HepG2 (cell line): ENCODE measurements around the gene PTPA. TPM values are rescaled to one million over a fixed set of nuclear protein-coding genes. Genes with fewer than 3 reads are reported as not detected.

Source experiments
- BHLHE40 ChIP-seq: IDR thresholded peaks from 2 replicates; pipeline ENCODE4 v1.6.1; 2011; ENCODE audit warnings: low read length, improper control_type of control experiment
- BRCA1 ChIP-seq: sonication (generic); formaldehyde crosslinking; IDR thresholded peaks from 2 replicates; pipeline ENCODE4 v1.4.0; 2020; ENCODE audit warnings: missing genetic modification reagents
- ELF3 ChIP-seq: IDR thresholded peaks from 2 replicates; pipeline ENCODE4 v1.6.1; 2016; ENCODE audit warnings: missing genetic modification reagents, missing compliant biosample characterization
- FIP1L1 ChIP-seq: fragments of 200-400 bp; formaldehyde crosslinking; IDR thresholded peaks from 2 replicates; pipeline ENCODE4 v1.6.1; 2018; ENCODE audit warnings: low read depth, mild to moderate bottlenecking, low read length, moderate library complexity, borderline replicate concordance; ENCODE audit not compliant: insufficient read depth
- HMG20B ChIP-seq: conservative IDR thresholded peaks from 2 replicates; pipeline ENCODE4 v1.6.1; 2016; ENCODE audit warnings: missing genetic modification reagents, missing compliant biosample characterization
- HNF4G ChIP-seq, 2 experiments: sonication (generic) in 1 of 2; formaldehyde crosslinking in 1 of 2; IDR thresholded peaks; 2 replicates each; pipeline versions ENCODE4 v1.4.0 to v1.6.1; 2011 to 2020; ENCODE audit warnings: borderline replicate concordance in 2 of 2, low read depth in 2 of 2, mild to moderate bottlenecking in 2 of 2, low read length in 1 of 2, missing genetic modification reagents in 1 of 2, moderate library complexity in 1 of 2
- LCORL ChIP-seq, 2 experiments: fragments of 450-650 bp in 1 of 2; sonication (generic) in 1 of 2; formaldehyde crosslinking in 1 of 2; IDR thresholded peaks; 2 replicates each; pipeline versions ENCODE4 v1.5.0 to v1.6.1; 2017 to 2020; ENCODE audit warnings: antibody characterized with exemption in 1 of 2, missing genetic modification reagents in 1 of 2
- MAZ ChIP-seq, 2 experiments: sonication (generic) in 1 of 2; formaldehyde crosslinking in 1 of 2; IDR thresholded peaks; 2 replicates each; pipeline versions ENCODE4 v1.5.0 to v1.6.1; 2012 to 2020; ENCODE audit warnings: low read depth in 2 of 2, mild to moderate bottlenecking in 2 of 2, borderline replicate concordance in 1 of 2, improper control_type of control experiment in 1 of 2, low read length in 1 of 2, missing genetic modification reagents in 1 of 2, moderate library complexity in 1 of 2
- MED8 ChIP-seq: sonication (generic); formaldehyde crosslinking; IDR thresholded peaks from 2 replicates; pipeline ENCODE4 v1.8.1; 2023; ENCODE audit warnings: mild to moderate bottlenecking, missing genetic modification reagents; ENCODE audit not compliant: insufficient replicate concordance
- MTF2 ChIP-seq: sonication (generic); formaldehyde crosslinking; IDR thresholded peaks from 2 replicates; pipeline ENCODE4 v1.5.0; 2020; ENCODE audit warnings: missing genetic modification reagents, borderline replicate concordance
- MXI1 ChIP-seq: IDR thresholded peaks from 3 replicates; pipeline ENCODE4 v1.6.1; 2012; ENCODE audit warnings: low read depth, low read length, inconsistent platforms, borderline replicate concordance
- NCOA2 ChIP-seq: sonication (generic); formaldehyde crosslinking; IDR thresholded peaks from 2 replicates; pipeline ENCODE4 v1.8.0; 2022; ENCODE audit warnings: inconsistent platforms
- RBFOX2 ChIP-seq: fragments of 200-400 bp; formaldehyde crosslinking; IDR thresholded peaks from 2 replicates; pipeline ENCODE4 v1.6.1; 2017; ENCODE audit warnings: low read depth, mild to moderate bottlenecking, low read length
- SETDB1 ChIP-seq: sonication (generic); formaldehyde crosslinking; IDR thresholded peaks from 2 replicates; pipeline ENCODE4 v1.5.1; 2020; ENCODE audit warnings: missing genetic modification reagents, mild to moderate bottlenecking, borderline replicate concordance
- SIN3A ChIP-seq: IDR thresholded peaks from 2 replicates; pipeline ENCODE4 v1.6.1; 2011; ENCODE audit warnings: low read depth, mild to moderate bottlenecking, control low read depth, low read length, borderline replicate concordance
- TAF1 ChIP-seq: sonication (generic); formaldehyde crosslinking; IDR thresholded peaks from 2 replicates; pipeline ENCODE4 v1.4.0; 2020; ENCODE audit warnings: missing genetic modification reagents
- TEAD3 ChIP-seq: optimal IDR thresholded peaks from 2 replicates; pipeline ENCODE3; 2016; ENCODE audit warnings: borderline replicate concordance
- polyA plus RNA-seq, 8 experiments: library from polyadenylated mRNA; depleted of rRNA in 3 of 8; stranded (reverse) in 7 of 8; unstranded in 1 of 8; fragments of >200 nt; fragmentation: Illumina TruSeq in 4 of 8; extraction: Trizol in 4 of 8; gene quantifications; 2 replicates each; pipeline versions ENCODE4 v1.2.1 to v1.2.3, GENCODE V29; 2011 to 2016; ENCODE audit warnings: low read depth in 4 of 8, missing spikeins in 1 of 8, mixed read lengths in 1 of 8; ENCODE audit not compliant: insufficient read depth in 1 of 8
- total RNA-seq, 5 experiments: library from RNA; depleted of rRNA; stranded (reverse); fragments of >200 nt; fragmentation: Illumina TruSeq; extraction: Trizol; gene quantifications; 2 replicates each; pipeline ENCODE4 v1.2.3, GENCODE V29; 2016; ENCODE audit warnings: low read depth in 1 of 5
- TF ChIP-seq, protein P1 (sequence below): sonication (generic); formaldehyde crosslinking; IDR thresholded peaks from 2 replicates; pipeline ENCODE4 v1.4.0; 2020; ENCODE audit warnings: missing genetic modification reagents, borderline replicate concordance
- TF ChIP-seq, protein P2 (sequence below): sonication (generic); formaldehyde crosslinking; IDR thresholded peaks from 2 replicates; pipeline ENCODE4 v1.4.0; 2020; ENCODE audit warnings: missing genetic modification reagents

The PTPA gene
- total and polyA plus RNA-seq, 2 of the 13 experiments (the other 11 are each of a cell fraction or from before 2014, with no cell fraction given): 79.3 to 105 TPM

DNA sequence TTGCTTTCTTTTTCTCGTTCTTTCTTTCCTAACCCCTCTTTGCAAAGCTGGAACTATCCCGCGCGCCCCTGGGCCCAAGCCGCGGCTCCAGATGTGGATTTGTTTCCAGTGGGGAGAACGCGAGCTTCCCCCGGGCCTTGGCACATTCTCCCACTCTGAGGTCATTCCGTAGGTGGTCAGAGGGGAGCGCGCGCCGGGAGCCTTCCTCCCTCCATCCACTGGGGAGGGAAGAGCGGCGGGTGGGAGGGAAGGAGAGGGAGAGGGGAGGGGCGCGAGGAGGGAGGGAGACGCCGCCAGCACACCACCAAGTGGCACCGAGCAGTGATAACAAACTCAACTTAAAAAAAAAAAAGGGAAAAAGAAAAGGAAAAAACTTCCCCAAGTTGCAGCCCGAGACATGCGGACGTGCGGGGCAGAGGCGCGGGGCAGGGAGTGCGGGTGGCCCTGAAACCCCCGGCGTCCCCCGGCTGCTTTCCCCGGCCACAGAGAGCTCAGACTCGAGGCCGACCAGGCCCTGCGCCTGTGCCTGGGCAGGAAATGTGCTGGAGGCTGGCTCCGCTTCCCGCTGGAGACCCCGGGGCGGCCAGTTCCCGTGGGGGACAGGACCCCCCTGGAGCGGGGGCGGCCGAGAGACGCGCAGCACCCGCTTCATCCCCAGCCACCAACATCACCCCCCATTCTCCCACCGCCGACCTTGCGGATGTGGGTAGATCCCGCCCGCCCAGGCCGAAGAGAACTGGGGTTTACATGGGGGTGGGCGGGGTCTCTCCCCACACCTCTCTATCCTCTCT lies 63.7 kb downstream of the PTPA start (continued):
- TF ChIP-seq, protein P1, sequence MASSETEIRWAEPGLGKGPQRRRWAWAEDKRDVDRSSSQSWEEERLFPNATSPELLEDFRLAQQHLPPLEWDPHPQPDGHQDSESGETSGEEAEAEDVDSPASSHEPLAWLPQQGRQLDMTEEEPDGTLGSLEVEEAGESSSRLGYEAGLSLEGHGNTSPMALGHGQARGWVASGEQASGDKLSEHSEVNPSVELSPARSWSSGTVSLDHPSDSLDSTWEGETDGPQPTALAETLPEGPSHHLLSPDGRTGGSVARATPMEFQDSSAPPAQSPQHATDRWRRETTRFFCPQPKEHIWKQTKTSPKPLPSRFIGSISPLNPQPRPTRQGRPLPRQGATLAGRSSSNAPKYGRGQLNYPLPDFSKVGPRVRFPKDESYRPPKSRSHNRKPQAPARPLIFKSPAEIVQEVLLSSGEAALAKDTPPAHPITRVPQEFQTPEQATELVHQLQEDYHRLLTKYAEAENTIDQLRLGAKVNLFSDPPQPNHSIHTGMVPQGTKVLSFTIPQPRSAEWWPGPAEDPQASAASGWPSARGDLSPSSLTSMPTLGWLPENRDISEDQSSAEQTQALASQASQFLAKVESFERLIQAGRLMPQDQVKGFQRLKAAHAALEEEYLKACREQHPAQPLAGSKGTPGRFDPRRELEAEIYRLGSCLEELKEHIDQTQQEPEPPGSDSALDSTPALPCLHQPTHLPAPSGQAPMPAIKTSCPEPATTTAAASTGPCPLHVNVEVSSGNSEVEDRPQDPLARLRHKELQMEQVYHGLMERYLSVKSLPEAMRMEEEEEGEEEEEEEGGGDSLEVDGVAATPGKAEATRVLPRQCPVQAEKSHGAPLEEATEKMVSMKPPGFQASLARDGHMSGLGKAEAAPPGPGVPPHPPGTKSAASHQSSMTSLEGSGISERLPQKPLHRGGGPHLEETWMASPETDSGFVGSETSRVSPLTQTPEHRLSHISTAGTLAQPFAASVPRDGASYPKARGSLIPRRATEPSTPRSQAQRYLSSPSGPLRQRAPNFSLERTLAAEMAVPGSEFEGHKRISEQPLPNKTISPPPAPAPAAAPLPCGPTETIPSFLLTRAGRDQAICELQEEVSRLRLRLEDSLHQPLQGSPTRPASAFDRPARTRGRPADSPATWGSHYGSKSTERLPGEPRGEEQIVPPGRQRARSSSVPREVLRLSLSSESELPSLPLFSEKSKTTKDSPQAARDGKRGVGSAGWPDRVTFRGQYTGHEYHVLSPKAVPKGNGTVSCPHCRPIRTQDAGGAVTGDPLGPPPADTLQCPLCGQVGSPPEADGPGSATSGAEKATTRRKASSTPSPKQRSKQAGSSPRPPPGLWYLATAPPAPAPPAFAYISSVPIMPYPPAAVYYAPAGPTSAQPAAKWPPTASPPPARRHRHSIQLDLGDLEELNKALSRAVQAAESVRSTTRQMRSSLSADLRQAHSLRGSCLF: no peak
- TF ChIP-seq MXI1 (no peak), RBFOX2 (peak; percentile 58), HMG20B (CRISPR knock-in tag) (peak; percentile 29; the same call in 1 of the 2 replicates), FIP1L1 (no peak), LCORL (IDR thresholded peaks at IDR 0.05) (no peak), LCORL (CRISPR knock-in tag; IDR thresholded peaks at IDR 0.05) (no peak), MAZ (IDR thresholded peaks at IDR 0.05; ENCODE audit: borderline replicate concordance, low read depth, low read length) (0 out of 2 replicates have a peak, but pooled peaks have one; percentile 38), MAZ (CRISPR knock-in tag; IDR thresholded peaks at IDR 0.05; ENCODE audit: low read depth) (peak; percentile 34; the same call in 1 of the 2 replicates), NCOA2 (CRISPR knock-in tag) (0 out of 2 replicates have a peak, but pooled peaks have one; percentile 9), BRCA1 (no peak), TAF1 (peak; percentile 41), HNF4G (IDR thresholded peaks at IDR 0.05; ENCODE audit: borderline replicate concordance, low read depth, low read length) (no peak), HNF4G (CRISPR knock-in tag; IDR thresholded peaks at IDR 0.05; ENCODE audit: borderline replicate concordance, low read depth) (no peak), MTF2 (CRISPR knock-in tag) (0 out of 2 replicates have a peak, but pooled peaks have one; percentile 60), ELF3 (CRISPR knock-in tag) (0 out of 2 replicates have a peak, but pooled peaks have one; percentile 20), SETDB1 (CRISPR knock-in tag) (no peak), BHLHE40 (no peak), TEAD3 (CRISPR knock-in tag) (peak; percentile 52), MED8 (CRISPR knock-in tag) (peak; percentile 9), SIN3A (no peak; the same call in 1 of the 2 replicates)
- TF ChIP-seq, protein P2, sequence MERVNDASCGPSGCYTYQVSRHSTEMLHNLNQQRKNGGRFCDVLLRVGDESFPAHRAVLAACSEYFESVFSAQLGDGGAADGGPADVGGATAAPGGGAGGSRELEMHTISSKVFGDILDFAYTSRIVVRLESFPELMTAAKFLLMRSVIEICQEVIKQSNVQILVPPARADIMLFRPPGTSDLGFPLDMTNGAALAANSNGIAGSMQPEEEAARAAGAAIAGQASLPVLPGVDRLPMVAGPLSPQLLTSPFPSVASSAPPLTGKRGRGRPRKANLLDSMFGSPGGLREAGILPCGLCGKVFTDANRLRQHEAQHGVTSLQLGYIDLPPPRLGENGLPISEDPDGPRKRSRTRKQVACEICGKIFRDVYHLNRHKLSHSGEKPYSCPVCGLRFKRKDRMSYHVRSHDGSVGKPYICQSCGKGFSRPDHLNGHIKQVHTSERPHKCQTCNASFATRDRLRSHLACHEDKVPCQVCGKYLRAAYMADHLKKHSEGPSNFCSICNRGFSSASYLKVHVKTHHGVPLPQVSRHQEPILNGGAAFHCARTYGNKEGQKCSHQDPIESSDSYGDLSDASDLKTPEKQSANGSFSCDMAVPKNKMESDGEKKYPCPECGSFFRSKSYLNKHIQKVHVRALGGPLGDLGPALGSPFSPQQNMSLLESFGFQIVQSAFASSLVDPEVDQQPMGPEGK: peak; percentile 67
